Measurements from ENCODE around the gene MRPL54.

Gene MRPL54

GRCh38 chr19:3725640-3726310, 36.7 kb upstream of the MRPL54 start:
- WGBS, 2 experiments (ENCODE audit: insufficient coverage in 2 of 2), result 18 to 56% methylated on average over 6 to 7 of the region's 14 CpGs
- no peaks in the 10 kb centered on the region for H3K9me3 ChIP-seq (ENCODE audit: control insufficient read depth, low read length)
- H3K4me1 ChIP-seq (ENCODE audit: control insufficient read depth, insufficient read depth, low read length, poor library complexity, severe bottlenecking), result peaks cover 6% of the 10 kb centered on the region
- H3K27ac ChIP-seq (ENCODE audit: low read depth, low read length, severe bottlenecking), result no peak overlapping the region
- H3K36me3 ChIP-seq (ENCODE audit: control insufficient read depth, insufficient read depth, low read length), result no peaks in the 10 kb centered on the region
- H3K4me3 ChIP-seq (ENCODE audit: extremely low read depth, insufficient read depth, low read length, poor library complexity, severe bottlenecking), result no peak overlapping the region

DNA sequence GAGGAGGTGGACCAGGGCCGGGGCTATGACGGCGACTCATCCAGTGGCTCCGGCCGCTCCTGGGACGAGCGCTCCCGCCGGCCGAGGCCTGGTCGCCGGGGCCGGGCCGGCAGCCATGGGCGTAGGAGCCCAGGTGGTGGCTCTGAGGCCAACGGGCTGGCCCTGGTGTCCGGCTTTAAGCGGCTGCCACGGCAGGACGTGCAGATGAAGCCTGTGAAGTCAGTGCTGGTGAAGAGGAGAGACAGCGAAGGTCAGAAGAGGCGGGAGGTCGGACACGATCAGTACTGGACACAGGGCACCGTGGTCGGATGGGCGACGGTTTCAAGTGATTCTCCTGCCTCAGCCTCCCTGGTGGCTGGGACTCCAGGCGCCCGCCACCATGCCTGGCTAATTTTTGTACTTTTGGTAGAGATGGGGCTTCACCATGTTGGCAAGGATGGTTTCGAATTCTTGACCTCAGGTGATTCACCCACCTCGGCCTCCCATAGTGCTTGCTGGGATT, 32.0 kb upstream of the MRPL54 start:
- no peaks in the 10 kb centered on the region for H3K9me3 ChIP-seq (ENCODE audit: control insufficient read depth, low read length)
- H3K4me3 ChIP-seq (ENCODE audit: extremely low read depth, insufficient read depth, low read length, poor library complexity, severe bottlenecking), result no peak overlapping the region
- H3K36me3 ChIP-seq (ENCODE audit: control insufficient read depth, insufficient read depth, low read length), result no peaks in the 10 kb centered on the region
- no peak overlapping the region for H3K27ac ChIP-seq (ENCODE audit: low read depth, low read length, severe bottlenecking)
- WGBS, 2 experiments (ENCODE audit: insufficient coverage in 2 of 2), result 92 to 93% methylated on average over 28 to 32 of the region's 32 CpGs
- peaks cover 6% of the 10 kb centered on the region for H3K4me1 ChIP-seq (ENCODE audit: control insufficient read depth, insufficient read depth, low read length, poor library complexity, severe bottlenecking)

DNA sequence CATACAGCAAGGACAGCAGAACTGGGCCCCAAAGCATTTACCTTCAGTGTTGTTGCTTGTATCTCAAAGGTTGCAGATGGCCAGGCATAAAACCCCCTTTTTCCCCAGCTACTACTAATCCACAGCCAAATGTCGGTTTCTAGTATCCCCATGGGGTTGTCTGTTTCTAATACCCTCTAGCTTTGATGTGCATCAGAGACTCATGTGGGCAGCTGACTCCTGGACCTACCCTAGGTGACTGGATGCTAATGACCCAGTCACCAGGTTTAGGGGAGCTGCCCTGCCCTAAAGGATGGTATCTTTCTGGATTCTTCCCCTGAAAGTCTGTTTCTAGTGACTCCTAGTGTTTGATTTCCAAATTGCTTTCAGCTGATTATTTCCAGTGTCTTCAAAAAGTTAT, 30.4 kb upstream of the MRPL54 start:
- peaks cover 6% of the 10 kb centered on the region for H3K4me1 ChIP-seq (ENCODE audit: control insufficient read depth, insufficient read depth, low read length, poor library complexity, severe bottlenecking)
- no peaks in the 10 kb centered on the region for H3K36me3 ChIP-seq (ENCODE audit: control insufficient read depth, insufficient read depth, low read length)
- no peaks in the 10 kb centered on the region for H3K9me3 ChIP-seq (ENCODE audit: control insufficient read depth, low read length)
- WGBS, 2 experiments (ENCODE audit: insufficient coverage in 2 of 2), result 75 to 100% methylated on average over 1 of the region's 1 CpG
- H3K4me3 ChIP-seq (ENCODE audit: extremely low read depth, insufficient read depth, low read length, poor library complexity, severe bottlenecking), result no peak overlapping the region
- no peak overlapping the region for H3K27ac ChIP-seq (ENCODE audit: low read depth, low read length, severe bottlenecking)

- no peaks in the 10 kb centered on the region for H3K4me1 ChIP-seq (ENCODE audit: control insufficient read depth, insufficient read depth, low read length, poor library complexity, severe bottlenecking)
- no peaks in the 10 kb centered on the region for H3K36me3 ChIP-seq (ENCODE audit: control insufficient read depth, insufficient read depth, low read length)
- no peaks in the 10 kb centered on the region for H3K9me3 ChIP-seq (ENCODE audit: control insufficient read depth, low read length)
- H3K27ac ChIP-seq (ENCODE audit: low read depth, low read length, severe bottlenecking), result no peak overlapping the region
- H3K4me3 ChIP-seq (ENCODE audit: extremely low read depth, insufficient read depth, low read length, poor library complexity, severe bottlenecking), result no peak overlapping the region
- 86 to 87% methylated on average over 18 to 19 of the region's 20 CpGs for WGBS, 2 experiments (ENCODE audit: insufficient coverage in 2 of 2)
These were observed 28.8 kb upstream of the MRPL54 start for GRCh38 chr19:3733549-3734309.

- no peak overlapping the region for H3K4me3 ChIP-seq (ENCODE audit: extremely low read depth, insufficient read depth, low read length, poor library complexity, severe bottlenecking)
- 89 to 100% methylated on average over 1 of the region's 14 CpGs for WGBS, 2 experiments (ENCODE audit: insufficient coverage in 2 of 2)
These were observed 28.2 kb upstream of the MRPL54 start for GRCh38 chr19:3734310-3734600.

GRCh38 chr19:3736106-3736724, 26.3 kb upstream of the MRPL54 start:
- Histone ChIP-seq H3K4me3 (ENCODE audit: extremely low read depth, insufficient read depth, low read length, poor library complexity, severe bottlenecking) (no peak overlapping the region), H3K4me1 (ENCODE audit: control insufficient read depth, insufficient read depth, low read length, poor library complexity, severe bottlenecking) (no peaks in the 10 kb centered on the region), H3K27ac (ENCODE audit: low read depth, low read length, severe bottlenecking) (no peak overlapping the region), H3K36me3 (ENCODE audit: control insufficient read depth, insufficient read depth, low read length) (no peaks in the 10 kb centered on the region), H3K9me3 (ENCODE audit: control insufficient read depth, low read length) (no peaks in the 10 kb centered on the region)
- 95 to 97% methylated on average over 11 to 18 of the region's 21 CpGs for WGBS, 2 experiments (ENCODE audit: insufficient coverage in 2 of 2)

More at GRCh38 chr19:3734310-3734600, 28.2 kb upstream of the MRPL54 start:
- Histone ChIP-seq H3K36me3 (ENCODE audit: control insufficient read depth, insufficient read depth, low read length) (no peaks in the 10 kb centered on the region), H3K4me1 (ENCODE audit: control insufficient read depth, insufficient read depth, low read length, poor library complexity, severe bottlenecking) (no peaks in the 10 kb centered on the region), H3K9me3 (ENCODE audit: control insufficient read depth, low read length) (no peaks in the 10 kb centered on the region), H3K27ac (ENCODE audit: low read depth, low read length, severe bottlenecking) (no peak overlapping the region)

GRCh38 chr19:3737487-3738205, 24.8 kb upstream of the MRPL54 start:
- Histone ChIP-seq H3K27ac (ENCODE audit: low read depth, low read length, severe bottlenecking) (no peak overlapping the region), H3K4me1 (ENCODE audit: control insufficient read depth, insufficient read depth, low read length, poor library complexity, severe bottlenecking) (no peaks in the 10 kb centered on the region), H3K36me3 (ENCODE audit: control insufficient read depth, insufficient read depth, low read length) (no peaks in the 10 kb centered on the region), H3K9me3 (ENCODE audit: control insufficient read depth, low read length) (no peaks in the 10 kb centered on the region), H3K4me3 (ENCODE audit: extremely low read depth, insufficient read depth, low read length, poor library complexity, severe bottlenecking) (no peak overlapping the region)
- WGBS, 2 experiments (ENCODE audit: insufficient coverage in 2 of 2), result 88 to 89% methylated on average over 8 of the region's 10 CpGs

DNA sequence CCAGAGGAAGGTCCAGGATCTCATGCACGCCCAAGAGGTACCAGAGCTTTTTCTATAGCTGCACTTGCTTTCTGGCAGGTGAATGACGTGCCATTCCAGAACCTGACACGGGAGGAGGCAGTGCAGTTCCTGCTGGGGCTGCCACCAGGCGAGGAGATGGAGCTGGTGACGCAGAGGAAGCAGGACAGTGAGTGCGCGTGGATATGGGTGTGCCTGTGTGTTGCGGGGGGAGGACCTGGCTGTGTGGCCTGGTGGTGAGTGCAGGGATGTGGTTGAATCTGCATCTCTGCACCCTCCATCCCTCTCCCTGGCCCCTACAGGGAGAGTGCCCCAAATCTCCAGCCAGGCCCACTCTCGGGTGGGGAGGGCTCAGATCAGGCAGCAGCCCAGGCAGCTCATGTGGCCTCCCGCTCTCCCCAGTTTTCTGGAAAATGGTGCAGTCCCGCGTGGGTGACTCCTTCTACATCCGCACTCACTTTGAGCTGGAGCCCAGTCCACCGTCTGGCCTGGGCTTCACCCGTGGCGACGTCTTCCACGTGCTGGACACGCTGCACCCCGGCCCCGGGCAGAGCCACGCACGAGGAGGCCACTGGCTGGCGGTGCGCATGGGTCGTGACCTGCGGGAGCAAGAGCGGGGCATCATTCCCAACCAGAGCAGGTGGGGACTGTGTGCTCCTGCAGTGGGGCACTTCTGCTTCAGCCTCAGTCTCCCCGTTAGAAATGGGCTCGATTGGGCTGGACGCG, 23.8 kb upstream of the MRPL54 start:
- Histone ChIP-seq H3K9me3 (ENCODE audit: control insufficient read depth, low read length) (no peaks in the 10 kb centered on the region), H3K27ac (ENCODE audit: low read depth, low read length, severe bottlenecking) (no peak overlapping the region), H3K4me1 (ENCODE audit: control insufficient read depth, insufficient read depth, low read length, poor library complexity, severe bottlenecking) (no peaks in the 10 kb centered on the region), H3K4me3 (ENCODE audit: extremely low read depth, insufficient read depth, low read length, poor library complexity, severe bottlenecking) (no peak overlapping the region), H3K36me3 (ENCODE audit: control insufficient read depth, insufficient read depth, low read length) (no peaks in the 10 kb centered on the region)
- WGBS, 2 experiments (ENCODE audit: insufficient coverage in 2 of 2), result 93 to 95% methylated on average over 27 to 32 of the region's 32 CpGs

- Histone ChIP-seq H3K4me1 (ENCODE audit: control insufficient read depth, insufficient read depth, low read length, poor library complexity, severe bottlenecking) (no peaks in the 10 kb centered on the region), H3K36me3 (ENCODE audit: control insufficient read depth, insufficient read depth, low read length) (no peaks in the 10 kb centered on the region), H3K27ac (ENCODE audit: low read depth, low read length, severe bottlenecking) (no peak overlapping the region), H3K9me3 (ENCODE audit: control insufficient read depth, low read length) (no peaks in the 10 kb centered on the region), H3K4me3 (ENCODE audit: extremely low read depth, insufficient read depth, low read length, poor library complexity, severe bottlenecking) (no peak overlapping the region)
- WGBS, 2 experiments (ENCODE audit: insufficient coverage in 2 of 2), result 91 to 96% methylated on average over 18 to 24 of the region's 24 CpGs
These were observed 22.1 kb upstream of the MRPL54 start for GRCh38 chr19:3740431-3740830.

DNA sequence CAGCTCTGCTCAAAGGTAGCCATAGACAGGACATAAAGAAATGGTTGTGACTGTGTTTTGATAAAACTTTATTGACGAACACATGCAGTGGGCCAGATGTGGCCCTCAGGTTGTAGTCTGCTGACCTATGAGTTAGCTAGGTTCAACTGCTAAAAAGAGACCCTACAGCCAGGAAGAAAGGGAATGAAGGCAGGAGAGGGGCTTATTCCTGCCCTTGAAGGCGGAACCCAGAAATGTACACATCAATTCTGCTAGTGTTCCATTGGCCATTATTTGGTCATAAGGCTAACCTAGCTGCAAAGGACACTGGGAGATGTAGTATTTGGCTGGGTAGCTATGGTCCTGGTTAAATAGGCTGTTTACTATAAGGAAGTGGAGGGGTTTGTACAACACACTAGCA, 19.0 kb upstream of the MRPL54 start:
- 88 to 95% methylated on average over 2 of the region's 2 CpGs for WGBS, 2 experiments (ENCODE audit: insufficient coverage in 2 of 2)
- Histone ChIP-seq H3K4me3 (ENCODE audit: extremely low read depth, insufficient read depth, low read length, poor library complexity, severe bottlenecking) (no peak overlapping the region), H3K27ac (ENCODE audit: low read depth, low read length, severe bottlenecking) (no peak overlapping the region), H3K9me3 (ENCODE audit: control insufficient read depth, low read length) (no peaks in the 10 kb centered on the region), H3K36me3 (ENCODE audit: control insufficient read depth, insufficient read depth, low read length) (no peaks in the 10 kb centered on the region), H3K4me1 (ENCODE audit: control insufficient read depth, insufficient read depth, low read length, poor library complexity, severe bottlenecking) (no peaks in the 10 kb centered on the region)

Measured in mesodermal cell (in vitro differentiated cells).